Spleen (tissue), 7 donors: ENCODE data around the gene METTL25.

Experiments used
- CTCF ChIP-seq, 11 experiments: fragments of 200-600 bp in 7 of 11; fragments of 450-650 bp in 4 of 11; sonication (generic) in 4 of 11; IDR thresholded peaks in 8 of 11; conservative IDR thresholded peaks in 3 of 11; 1 replicate in 7 of 11; 2 replicates in 4 of 11; pipeline versions ENCODE4 v1.4.0 to v1.8.0; 2016 to 2021; ENCODE audit warnings: antibody characterized with exemption in 11 of 11, inconsistent platforms in 4 of 11, mild to moderate bottlenecking in 1 of 11
- POLR2A ChIP-seq, 3 donors: fragments of 450-650 bp; IDR thresholded peaks; one replicate each; pipeline ENCODE4 v1.5.1; 2017; ENCODE audit warnings: antibody characterized with exemption in 3 of 3, mild to moderate bottlenecking in 1 of 3
- POLR2AphosphoS5 ChIP-seq, 3 donors: sonication (generic); formaldehyde crosslinking; IDR thresholded peaks; one replicate each; pipeline ENCODE4 v1.5.1; 2017; ENCODE audit warnings: antibody characterized with exemption in 3 of 3
- donor health status: DM: no; HTN: no; CAD: no; lungs with moderate emphysema.
- donor health status: DM: no; HTN: no; CAD: no.
- donor health status: DM: no; HTN: no; CAD: no.

GRCh38 chr12:82361461-82361915, 3.2 kb downstream of the METTL25 start:
- TF ChIP-seq CTCF (IDR thresholded peaks at IDR 0.05 in 8 of 11, conservative IDR thresholded peaks at IDR 0.05 in 3 of 11) (no peak), POLR2AphosphoS5 (IDR thresholded peaks at IDR 0.05) (no peak), POLR2A (IDR thresholded peaks at IDR 0.05) (no peak)
